Measurements from ENCODE around the gene PLBD2. TPM values are rescaled to one million over a fixed set of nuclear protein-coding genes. Genes with fewer than 3 reads are reported as not detected.
A peak's percentile ranks its signal among the peaks of the same experiment; 100 is the strongest.

The PLBD2 gene
- total and polyA plus RNA-seq, 10 of the 15 experiments (the other 5 are each of a cell fraction or from before 2014, with no cell fraction given), result 1.4 to 16.6 (median 5.9) TPM

- H4K20me1 ChIP-seq (ENCODE audit: control insufficient read depth, insufficient read depth), result no peaks in the 10 kb centered on the region
- intact Hi-C loops (cut with micrococcal nuclease; ENCODE audit: unreplicated experiment) (no loop called here), in situ Hi-C loops (cut with MboI) (no loop called here)
- WGBS (ENCODE audit: insufficient coverage, insufficient replicate concordance, low lambda C conversion rate, missing lambda C conversion rate), result 91% methylated on average over 4 of the region's 4 CpGs
- H3K4me2 ChIP-seq (ENCODE audit: control insufficient read depth, insufficient read depth), result no peak overlapping the region
- ChIA-PET CTCF (no interaction called here), SMC1A (ENCODE audit: uncharacterized antibody, unreplicated experiment) (no interaction called here), RAD21 (ENCODE audit: unreplicated experiment) (no interaction called here), POLR2A (no interaction called here)
- no peaks in the 10 kb centered on the region for H3K27me3 ChIP-seq (replicated peaks in 1 of 2; ENCODE audit: control insufficient read depth in 2 of 2, insufficient read depth in 2 of 2, low read length in 1 of 2)
- no peak overlapping the region for H3K4me3 ChIP-seq
- H3K79me2 ChIP-seq (ENCODE audit: control insufficient read depth, insufficient read depth, low read length), result no peaks in the 10 kb centered on the region
- DNase-seq (ENCODE audit: low read depth, low spot score) (no peak), ATAC-seq (no peak), FAIRE-seq (no peak)
- H3K27ac ChIP-seq (ENCODE audit: control insufficient read depth, insufficient read depth), result no peak overlapping the region
- H3K9ac ChIP-seq (ENCODE audit: control insufficient read depth, insufficient read depth, low read length), result no peak overlapping the region
- H2AFZ ChIP-seq (ENCODE audit: control insufficient read depth, low read depth, low read length), result no peak overlapping the region
- H3K36me3 ChIP-seq (ENCODE audit: control insufficient read depth in 2 of 2, insufficient read depth in 2 of 2, low read length in 1 of 2), result no peaks in the 10 kb centered on the region; a peak in 3 of 4 replicates
- no TSS peak for BruUV-seq (replicated peaks)
- H3K4me1 ChIP-seq (ENCODE audit: control insufficient read depth, insufficient read depth, low read length), result 0 out of 2 replicates have a peak, but pooled peaks cover 2% of the 10 kb centered on the region
- H3K9me3 ChIP-seq (replicated peaks; ENCODE audit: control insufficient read depth, insufficient read depth, low read length), result no peaks in the 10 kb centered on the region
- TF ChIP-seq, protein P1, sequence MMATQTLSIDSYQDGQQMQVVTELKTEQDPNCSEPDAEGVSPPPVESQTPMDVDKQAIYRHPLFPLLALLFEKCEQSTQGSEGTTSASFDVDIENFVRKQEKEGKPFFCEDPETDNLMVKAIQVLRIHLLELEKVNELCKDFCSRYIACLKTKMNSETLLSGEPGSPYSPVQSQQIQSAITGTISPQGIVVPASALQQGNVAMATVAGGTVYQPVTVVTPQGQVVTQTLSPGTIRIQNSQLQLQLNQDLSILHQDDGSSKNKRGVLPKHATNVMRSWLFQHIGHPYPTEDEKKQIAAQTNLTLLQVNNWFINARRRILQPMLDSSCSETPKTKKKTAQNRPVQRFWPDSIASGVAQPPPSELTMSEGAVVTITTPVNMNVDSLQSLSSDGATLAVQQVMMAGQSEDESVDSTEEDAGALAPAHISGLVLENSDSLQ (IDR thresholded peaks at IDR 0.05), result no peak
- TF ChIP-seq FOXM1 (IDR thresholded peaks at IDR 0.05; ENCODE audit: low read depth, low read length) (no peak), TCF7 (IDR thresholded peaks at IDR 0.05; ENCODE audit: borderline replicate concordance) (no peak), NFYB (IDR thresholded peaks at IDR 0.05; ENCODE audit: insufficient read depth, low read depth, low read length) (peak; percentile 94), USF1 (IDR thresholded peaks at IDR 0.05; ENCODE audit: borderline replicate concordance, extremely low read length, insufficient read depth, low read depth, low read length) (peak; percentile 51), KAT2A (conservative IDR thresholded peaks at IDR 0.05; ENCODE audit: control insufficient read depth, low read depth, low read length) (no peak), PAX8 (IDR thresholded peaks at IDR 0.05) (no peak), ATF7 (IDR thresholded peaks at IDR 0.05; ENCODE audit: low read depth) (no peak), GATAD2B (conservative IDR thresholded peaks at IDR 0.05; ENCODE audit: low read depth) (no peak), ZBED1 (IDR thresholded peaks at IDR 0.05; ENCODE audit: borderline replicate concordance) (no peak), CBFB (IDR thresholded peaks at IDR 0.05; ENCODE audit: low read depth) (no peak), SIN3A (IDR thresholded peaks at IDR 0.05; ENCODE audit: low read depth, low read length) (no peak), RAD21 (IDR thresholded peaks at IDR 0.05; ENCODE audit: insufficient read depth, low read depth, low read length) (no peak), RAD51 (IDR thresholded peaks at IDR 0.05) (peak; percentile 72), GABPA (IDR thresholded peaks at IDR 0.05; ENCODE audit: low read depth) (no peak), FOXK2 (IDR thresholded peaks at IDR 0.05) (no peak), SREBF2 (IDR thresholded peaks at IDR 0.05; ENCODE audit: low read length) (no peak), NRF1 (conservative IDR thresholded peaks at IDR 0.05; ENCODE audit: low read depth, low read length) (no peak), SMAD1 (IDR thresholded peaks at IDR 0.05; ENCODE audit: low read depth, partially characterized antibody) (no peak), ZNF622 (IDR thresholded peaks at IDR 0.05) (no peak), KLF5 (IDR thresholded peaks at IDR 0.05; ENCODE audit: partially characterized antibody) (no peak)
- TF ChIP-seq, protein P2, sequence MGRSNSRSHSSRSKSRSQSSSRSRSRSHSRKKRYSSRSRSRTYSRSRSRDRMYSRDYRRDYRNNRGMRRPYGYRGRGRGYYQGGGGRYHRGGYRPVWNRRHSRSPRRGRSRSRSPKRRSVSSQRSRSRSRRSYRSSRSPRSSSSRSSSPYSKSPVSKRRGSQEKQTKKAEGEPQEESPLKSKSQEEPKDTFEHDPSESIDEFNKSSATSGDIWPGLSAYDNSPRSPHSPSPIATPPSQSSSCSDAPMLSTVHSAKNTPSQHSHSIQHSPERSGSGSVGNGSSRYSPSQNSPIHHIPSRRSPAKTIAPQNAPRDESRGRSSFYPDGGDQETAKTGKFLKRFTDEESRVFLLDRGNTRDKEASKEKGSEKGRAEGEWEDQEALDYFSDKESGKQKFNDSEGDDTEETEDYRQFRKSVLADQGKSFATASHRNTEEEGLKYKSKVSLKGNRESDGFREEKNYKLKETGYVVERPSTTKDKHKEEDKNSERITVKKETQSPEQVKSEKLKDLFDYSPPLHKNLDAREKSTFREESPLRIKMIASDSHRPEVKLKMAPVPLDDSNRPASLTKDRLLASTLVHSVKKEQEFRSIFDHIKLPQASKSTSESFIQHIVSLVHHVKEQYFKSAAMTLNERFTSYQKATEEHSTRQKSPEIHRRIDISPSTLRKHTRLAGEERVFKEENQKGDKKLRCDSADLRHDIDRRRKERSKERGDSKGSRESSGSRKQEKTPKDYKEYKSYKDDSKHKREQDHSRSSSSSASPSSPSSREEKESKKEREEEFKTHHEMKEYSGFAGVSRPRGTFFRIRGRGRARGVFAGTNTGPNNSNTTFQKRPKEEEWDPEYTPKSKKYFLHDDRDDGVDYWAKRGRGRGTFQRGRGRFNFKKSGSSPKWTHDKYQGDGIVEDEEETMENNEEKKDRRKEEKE (IDR thresholded peaks at IDR 0.05), result no peak
- TF ChIP-seq, protein P3, sequence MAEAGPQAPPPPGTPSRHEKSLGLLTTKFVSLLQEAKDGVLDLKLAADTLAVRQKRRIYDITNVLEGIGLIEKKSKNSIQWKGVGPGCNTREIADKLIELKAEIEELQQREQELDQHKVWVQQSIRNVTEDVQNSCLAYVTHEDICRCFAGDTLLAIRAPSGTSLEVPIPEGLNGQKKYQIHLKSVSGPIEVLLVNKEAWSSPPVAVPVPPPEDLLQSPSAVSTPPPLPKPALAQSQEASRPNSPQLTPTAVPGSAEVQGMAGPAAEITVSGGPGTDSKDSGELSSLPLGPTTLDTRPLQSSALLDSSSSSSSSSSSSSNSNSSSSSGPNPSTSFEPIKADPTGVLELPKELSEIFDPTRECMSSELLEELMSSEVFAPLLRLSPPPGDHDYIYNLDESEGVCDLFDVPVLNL (IDR thresholded peaks at IDR 0.05; ENCODE audit: low read depth, low read length), result no peak
Measured at GRCh38 chr12:113368331-113368730, 9.9 kb downstream of the PLBD2 start.

All from GM12878 (cell line).